NCI-H748 (cell line): Measurements from ENCODE around the gene VPS13D.
A peak's percentile ranks its signal among the peaks of the same experiment; 100 is the strongest.

Experiments
- DNase-seq: peaks from one replicate; lab custom pipeline; 2025; ENCODE audit not compliant: unreplicated experiment; lab: John Stamatoyannopoulos, UW

Gene VPS13D

GRCh38 chr1:12228979-12229378 is 851 bp upstream of the VPS13D start:
- no peak for DNase-seq

DNA sequence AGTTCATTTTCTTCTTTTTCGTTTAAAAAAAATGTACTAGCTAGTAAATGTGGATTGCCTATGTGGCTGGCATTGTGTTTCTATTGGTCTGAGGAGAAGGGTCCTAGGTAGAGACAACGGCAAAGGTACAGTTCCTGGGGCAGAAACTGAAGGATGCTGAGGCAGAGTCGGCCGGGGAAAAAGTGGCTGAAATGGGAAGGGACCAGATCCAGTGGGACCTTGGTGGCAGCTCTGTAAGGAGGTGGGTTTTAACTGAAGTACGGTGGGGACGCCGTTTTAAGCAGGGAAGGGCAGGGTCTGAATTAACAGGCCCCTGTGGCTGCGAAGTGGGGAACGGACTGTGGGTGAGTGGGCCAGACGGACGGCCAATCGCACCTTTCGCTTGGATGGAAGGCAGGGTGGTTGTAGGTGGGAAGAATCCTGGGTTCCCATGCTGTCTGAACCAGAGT is 420 bp upstream of the VPS13D start:
- no peak for DNase-seq

- DNase-seq, result no peak
These were observed 882 bp downstream of the VPS13D start for GRCh38 chr1:12230549-12231275.

GRCh38 chr1:12231276-12231595 is 1.4 kb downstream of the VPS13D start:
- no peak for DNase-seq

- no peak for DNase-seq
These were observed 2.4 kb downstream of the VPS13D start for GRCh38 chr1:12232221-12232620.

DNA sequence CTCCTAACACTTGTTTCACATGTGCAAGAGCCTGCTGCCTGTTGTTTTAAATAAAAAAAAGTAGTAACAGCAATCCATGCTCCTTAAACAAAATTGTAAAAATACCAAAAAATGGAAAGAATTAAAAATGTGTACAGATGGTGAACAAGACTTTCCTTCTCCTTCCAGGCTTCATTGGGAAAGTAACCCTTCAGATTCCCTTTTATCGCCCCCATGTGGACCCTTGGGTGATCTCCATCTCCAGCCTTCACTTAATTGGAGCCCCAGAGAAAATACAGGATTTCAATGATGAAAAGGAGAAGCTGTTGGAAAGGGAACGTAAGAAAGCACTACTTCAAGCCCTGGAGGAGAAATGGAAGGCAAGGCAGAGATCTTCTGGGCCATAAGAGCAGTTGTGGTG is 14.2 kb downstream of the VPS13D start:
- DNase-seq, result no peak

GRCh38 chr1:12244585-12244984 is 14.8 kb downstream of the VPS13D start:
- DNase-seq, result no peak

GRCh38 chr1:12245116-12245515 is 15.3 kb downstream of the VPS13D start:
- no peak for DNase-seq

DNA sequence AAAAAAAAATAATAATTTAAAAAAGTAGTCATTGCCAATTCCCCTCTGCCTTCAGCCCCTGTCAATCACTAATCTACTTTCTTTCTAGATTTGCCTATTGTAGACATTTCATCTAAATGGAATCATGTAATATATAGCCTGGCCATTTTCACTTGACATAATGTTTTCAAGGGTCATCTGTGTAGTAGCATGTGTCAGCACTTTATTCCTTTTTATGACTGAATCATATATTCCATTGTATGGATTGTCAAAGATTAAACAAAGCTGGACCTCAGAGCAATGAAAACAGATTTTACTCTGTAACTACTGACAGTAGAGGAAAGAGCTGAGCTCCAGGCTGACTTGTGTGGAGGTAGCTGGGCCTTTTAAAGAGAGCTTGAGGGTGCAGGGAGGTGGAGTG is 15.9 kb downstream of the VPS13D start:
- DNase-seq, result no peak

DNA sequence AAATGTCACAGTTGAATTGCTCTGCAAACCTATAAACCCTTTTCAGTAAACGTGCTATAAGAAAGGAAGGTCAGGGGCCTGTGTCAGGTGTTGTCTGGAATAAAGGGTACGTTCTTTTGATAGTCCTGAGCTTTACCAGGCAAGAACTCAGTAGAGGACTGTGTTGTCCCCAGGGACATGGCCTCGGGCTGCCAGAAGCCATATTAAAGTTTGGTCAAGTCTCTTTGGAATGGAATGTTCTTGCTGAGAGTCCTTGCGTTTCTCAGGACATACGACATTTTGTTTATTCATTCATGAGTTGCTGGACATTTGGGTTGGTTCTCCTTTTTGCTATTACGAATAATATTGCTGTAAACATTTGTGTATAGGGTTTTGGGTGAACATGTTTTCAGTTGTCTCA is 16.8 kb downstream of the VPS13D start:
- DNase-seq, result no peak

DNA sequence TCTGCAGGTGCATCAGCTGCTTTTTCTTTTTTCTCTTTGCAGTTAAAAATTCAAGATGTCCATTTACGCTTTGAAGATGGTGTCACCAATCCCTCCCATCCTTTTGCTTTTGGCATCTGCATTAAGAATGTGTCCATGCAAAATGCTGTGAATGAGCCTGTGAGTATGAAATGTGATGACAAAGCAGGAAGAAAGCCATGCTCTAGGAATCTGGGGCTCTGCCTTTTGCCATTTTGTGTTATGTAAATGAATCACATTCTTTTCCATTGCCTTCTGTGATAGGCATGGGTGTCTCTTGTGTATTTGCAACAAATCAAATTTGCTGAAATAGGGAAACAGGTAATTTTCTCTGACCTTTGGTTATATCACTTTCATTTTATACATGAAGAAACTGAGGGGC is 19.4 kb downstream of the VPS13D start:
- no peak for DNase-seq

DNA sequence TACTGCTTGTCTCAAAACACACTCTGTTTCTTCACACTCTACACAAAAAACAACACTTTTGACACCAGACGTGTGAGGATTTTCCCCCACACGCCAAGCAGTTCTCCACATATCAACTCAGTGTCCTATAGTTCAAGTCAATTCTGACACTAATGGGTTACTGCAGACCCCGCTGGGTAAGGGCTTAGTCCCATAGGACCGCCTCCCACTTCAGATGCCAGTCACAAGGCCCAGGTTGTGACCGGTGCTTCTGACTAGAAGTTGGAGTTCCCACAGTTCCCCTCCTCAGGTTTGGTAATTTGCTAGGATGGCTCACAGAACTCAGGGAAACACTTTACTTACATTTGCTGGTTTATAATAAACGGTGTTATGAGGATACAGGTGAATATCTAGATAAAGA is 19.9 kb downstream of the VPS13D start:
- no peak for DNase-seq

GRCh38 chr1:12251442-12251841 is 21.6 kb downstream of the VPS13D start:
- no peak for DNase-seq

DNA sequence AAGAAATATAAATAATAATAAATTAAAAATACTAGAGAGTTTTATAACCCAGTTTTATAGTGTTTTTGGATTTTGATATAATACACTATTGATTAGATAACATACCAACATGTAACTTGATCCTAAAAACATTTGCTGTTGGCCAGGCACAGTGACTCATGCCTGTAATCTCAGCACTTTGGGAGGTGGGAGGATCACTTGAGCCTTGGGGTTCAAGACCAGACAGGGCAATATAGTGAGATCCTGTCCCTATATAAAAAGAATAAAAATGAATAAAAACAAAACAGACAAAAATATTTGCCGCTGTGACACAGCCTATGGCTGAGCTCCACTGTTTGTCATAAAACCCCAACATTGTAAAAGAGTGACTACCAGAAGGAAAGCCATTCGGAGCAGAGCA is 26.1 kb downstream of the VPS13D start:
- no peak for DNase-seq

- DNase-seq, result no peak
These were observed 28.4 kb downstream of the VPS13D start for GRCh38 chr1:12258272-12258671.

DNA sequence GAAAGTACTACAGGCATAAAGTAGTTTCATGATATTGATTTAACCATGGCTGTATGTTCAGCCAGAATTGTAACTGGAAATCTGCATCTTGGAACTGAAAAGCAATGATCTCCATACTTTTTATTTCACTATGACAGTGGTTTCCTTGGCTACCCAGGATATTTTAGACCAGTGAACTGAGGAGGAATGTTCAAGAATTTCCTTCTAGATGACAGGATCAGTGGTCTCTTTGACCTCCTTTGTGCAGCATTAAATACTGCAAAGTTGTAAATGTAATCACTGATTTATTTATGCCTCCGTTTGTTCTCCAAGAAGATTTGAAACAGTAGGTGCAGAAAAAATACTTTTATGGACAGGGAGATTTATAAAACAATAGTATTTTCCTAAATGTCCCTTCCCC is 39.5 kb downstream of the VPS13D start:
- DNase-seq, result no peak

DNA sequence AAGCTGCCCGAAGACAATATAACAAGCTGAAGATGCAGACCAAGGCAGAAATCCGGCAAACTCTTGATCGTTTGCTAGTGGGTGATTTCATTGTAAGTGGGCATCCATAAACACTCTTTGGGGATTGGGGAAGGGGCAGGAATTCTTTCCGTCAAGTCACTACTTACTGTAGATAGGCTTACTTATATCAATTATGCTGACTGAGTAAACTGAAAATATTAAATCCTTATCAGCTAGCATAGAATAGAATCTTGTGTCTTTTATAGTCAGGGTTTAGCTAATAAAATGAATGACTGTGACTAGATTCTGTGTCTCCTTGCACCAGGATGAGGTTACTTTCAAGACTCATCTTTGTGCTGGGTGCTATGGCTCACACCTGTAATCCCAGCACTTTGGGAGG is 41.2 kb downstream of the VPS13D start:
- no peak for DNase-seq

GRCh38 chr1:12272770-12273169 is 42.9 kb downstream of the VPS13D start:
- peak; percentile 48 for DNase-seq

DNA sequence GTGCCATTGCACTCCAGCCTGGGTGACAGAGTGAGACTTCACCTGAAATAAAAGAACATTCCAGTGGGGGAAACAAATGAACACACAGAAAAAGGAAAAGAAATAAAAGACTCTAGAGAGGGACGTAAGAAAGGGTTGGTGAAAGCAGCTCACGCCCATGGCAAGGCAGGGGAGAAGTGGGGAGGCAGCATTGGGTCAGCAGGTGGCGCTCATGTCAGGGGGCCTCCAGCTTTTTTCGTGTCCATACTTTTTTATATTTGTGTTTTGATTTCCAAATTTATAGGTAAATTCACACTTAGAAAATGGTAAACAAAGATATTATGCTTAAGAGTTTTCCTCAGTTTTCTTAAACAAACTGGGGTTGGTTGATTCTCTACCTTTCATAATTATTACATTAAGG is 45.5 kb downstream of the VPS13D start:
- no peak for DNase-seq

DNA sequence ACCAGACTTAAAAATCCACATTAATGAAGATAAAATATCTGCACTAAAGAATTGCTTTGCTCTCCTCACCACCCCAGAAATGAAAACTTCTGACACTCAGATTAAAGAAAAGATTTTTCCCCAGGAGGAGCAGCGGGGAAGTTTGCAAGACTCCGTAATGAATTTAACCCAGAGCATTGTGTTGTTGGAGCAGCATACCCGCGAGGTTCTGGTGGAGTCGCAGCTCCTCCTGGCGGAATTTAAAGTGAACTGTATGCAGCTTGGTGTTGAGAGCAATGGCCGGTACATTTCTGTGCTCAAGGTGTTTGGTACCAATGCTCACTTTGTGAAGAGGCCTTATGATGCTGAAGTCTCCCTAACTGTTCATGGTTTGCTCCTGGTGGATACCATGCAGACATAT is 46.4 kb downstream of the VPS13D start:
- DNase-seq, result no peak

- no peak for DNase-seq
These were observed 49.2 kb downstream of the VPS13D start for GRCh38 chr1:12279003-12279402.

- DNase-seq, result no peak
These were observed 50.1 kb downstream of the VPS13D start for GRCh38 chr1:12279728-12280464.

DNA sequence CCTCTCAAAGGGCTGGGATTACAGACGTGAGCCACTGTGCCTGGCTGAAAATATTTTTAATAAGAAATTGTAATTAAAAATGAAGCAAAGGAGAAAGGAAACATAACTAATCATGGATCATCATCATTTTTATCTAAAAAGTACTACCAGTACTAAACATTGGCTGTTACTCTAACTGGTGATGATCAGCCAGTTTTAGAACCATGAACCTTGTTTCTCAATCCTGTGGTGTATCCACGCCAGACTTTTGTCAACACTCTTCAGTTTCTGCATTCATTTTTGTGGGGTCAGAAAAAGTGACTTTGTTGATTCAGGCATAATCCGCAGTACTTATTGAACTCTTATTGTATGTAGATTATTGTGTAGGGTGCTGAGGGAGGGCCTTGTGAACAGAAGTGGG is 52.3 kb downstream of the VPS13D start:
- no peak for DNase-seq
